LNCAP (cell line): ENCODE results near the gene MAGI1.

ENCODE experiments used
- CTCF ChIP-seq: fragments of 450-650 bp; IDR thresholded peaks from 2 replicates; pipeline ENCODE4 v1.5.1; 2017; ENCODE audit warnings: mild to moderate bottlenecking

Gene MAGI1

DNA sequence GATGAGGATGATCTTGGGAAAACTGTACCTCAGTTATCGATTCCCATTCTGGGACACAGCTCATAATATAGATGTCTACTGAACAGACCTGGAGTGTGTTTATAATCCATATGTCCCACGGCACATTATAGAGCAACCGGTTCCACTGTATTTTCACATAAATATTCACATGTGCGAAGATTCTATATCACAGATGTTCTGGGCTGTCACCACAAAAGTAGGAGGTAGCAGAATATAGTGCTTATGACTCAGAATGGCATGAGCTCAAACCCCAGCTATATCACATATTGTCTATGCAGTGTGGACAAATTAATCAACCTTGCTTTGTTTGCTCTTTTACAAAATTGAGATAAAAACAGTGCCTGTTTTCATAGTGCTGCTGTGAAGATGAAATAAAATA, 710.6 kb downstream of the MAGI1 start:
- TF ChIP-seq CTCF, result no peak

DNA sequence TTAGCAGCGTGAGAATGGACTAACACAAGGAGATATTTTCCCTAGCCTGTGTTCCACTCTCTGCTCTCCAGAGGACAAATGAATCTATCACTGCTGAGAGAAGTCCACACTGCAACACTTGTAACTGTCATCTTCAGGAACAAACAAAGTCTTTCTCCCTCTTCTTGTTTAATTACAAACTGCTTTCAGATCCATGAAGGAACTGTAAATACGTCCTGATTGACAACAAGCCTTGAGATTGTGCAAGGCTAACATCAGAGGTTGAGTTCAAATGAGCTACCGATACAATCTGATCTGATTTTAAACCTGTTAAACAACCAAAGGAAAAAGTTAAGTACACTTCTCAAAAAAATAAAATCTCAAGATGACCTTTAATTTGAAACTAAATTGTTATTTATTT, 712.1 kb downstream of the MAGI1 start:
- TF ChIP-seq CTCF, result no peak

- no peak for TF ChIP-seq CTCF
These were observed 715.8 kb downstream of the MAGI1 start for GRCh38 chr3:65322910-65323309.

DNA sequence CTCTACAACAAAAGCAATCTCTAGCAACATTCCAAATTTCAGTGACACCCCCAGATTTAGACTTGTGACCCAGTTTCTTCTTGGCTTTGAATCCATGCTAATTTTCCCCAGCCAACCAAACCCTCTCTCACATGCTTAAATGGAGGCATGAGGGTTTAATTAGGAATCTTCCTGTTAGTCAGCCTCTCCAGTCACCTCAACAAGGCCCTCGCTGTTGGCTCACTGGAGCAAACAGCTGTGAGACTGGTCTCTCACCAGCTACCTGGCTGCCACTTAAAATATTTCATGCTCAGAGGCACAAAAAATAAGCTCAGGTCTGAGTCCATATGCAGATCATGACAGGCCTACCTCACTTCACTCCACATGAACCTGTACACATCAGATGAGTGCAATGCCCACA, 720.5 kb downstream of the MAGI1 start:
- TF ChIP-seq CTCF, result no peak

DNA sequence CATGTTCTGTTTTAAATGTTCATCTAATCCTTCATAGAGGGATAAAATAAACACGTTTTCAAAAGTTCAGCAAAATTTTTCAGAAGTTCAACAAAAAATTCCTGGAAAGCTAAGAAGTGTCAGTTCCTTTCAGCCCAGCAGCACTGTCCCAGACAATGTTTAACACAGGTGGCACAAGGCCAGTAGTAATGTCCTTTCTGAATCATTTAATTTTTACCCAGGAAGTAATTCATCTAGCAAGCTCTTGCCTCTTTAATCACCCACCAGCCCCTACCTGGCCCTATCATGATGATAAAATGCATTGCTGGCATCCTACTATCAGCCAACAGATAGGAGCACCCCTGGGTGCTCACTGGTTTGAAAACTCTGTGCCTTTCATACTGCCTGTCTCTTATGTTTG, 723.8 kb downstream of the MAGI1 start:
- no peak for TF ChIP-seq CTCF

- TF ChIP-seq CTCF, result no peak
These were observed 724.4 kb downstream of the MAGI1 start for GRCh38 chr3:65314269-65314668.

DNA sequence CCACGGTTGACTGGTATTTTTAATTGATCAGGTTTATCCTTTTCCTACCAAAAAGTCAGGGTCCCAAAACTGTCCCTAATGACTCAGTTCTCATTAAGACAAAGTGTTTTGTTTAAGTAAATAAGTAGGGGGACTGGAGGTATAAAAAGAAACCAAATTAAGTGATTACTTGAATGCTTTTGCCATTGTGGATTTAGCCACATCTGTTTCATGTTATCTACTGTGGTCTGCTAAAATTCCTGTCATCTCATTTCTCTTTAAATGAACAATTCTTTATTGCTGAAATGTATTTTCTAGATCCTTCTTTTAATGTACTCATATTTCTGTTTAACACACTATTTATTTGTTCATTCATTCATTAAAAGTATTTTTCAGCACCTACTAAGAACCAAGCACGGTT, 725.1 kb downstream of the MAGI1 start:
- no peak for TF ChIP-seq CTCF

DNA sequence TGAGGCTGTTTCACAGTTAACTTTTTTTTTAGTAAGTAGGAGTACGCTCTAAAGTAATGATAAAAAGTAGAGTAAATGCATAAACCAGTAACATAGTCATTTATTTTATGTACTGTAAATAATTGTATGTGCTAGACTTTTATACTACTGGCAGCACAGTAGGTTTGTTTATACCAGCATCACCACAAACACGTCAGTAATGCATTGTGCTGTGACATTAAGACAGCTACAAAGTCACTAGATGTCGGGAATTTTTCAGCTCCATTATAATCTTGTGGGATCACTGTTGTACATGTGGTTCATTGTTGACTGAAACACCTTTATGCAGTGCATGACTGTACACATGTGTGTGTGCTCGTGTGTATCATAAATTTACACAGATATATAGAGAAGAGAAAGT, 732.9 kb downstream of the MAGI1 start:
- no peak for TF ChIP-seq CTCF
